Breast epithelium (tissue), 3 donors: ENCODE measurements around the gene PFKFB2.

Experiments
- POLR2AphosphoS5 ChIP-seq, 3 donors: sonication (generic); formaldehyde crosslinking; IDR thresholded peaks; one replicate each; pipeline ENCODE4 v1.6.1; 2017; ENCODE audit warnings: antibody characterized with exemption in 3 of 3
- TF ChIP-seq, protein P1 (sequence below), 3 donors: fragments of 450-650 bp; IDR thresholded peaks; one replicate each; pipeline ENCODE4 v1.5.1; 2016 to 2017; ENCODE audit warnings: antibody characterized with exemption in 3 of 3, mild to moderate bottlenecking in 3 of 3, moderate library complexity in 3 of 3

- no peak for TF ChIP-seq POLR2AphosphoS5 (IDR thresholded peaks at IDR 0.05)
- TF ChIP-seq, protein P1, sequence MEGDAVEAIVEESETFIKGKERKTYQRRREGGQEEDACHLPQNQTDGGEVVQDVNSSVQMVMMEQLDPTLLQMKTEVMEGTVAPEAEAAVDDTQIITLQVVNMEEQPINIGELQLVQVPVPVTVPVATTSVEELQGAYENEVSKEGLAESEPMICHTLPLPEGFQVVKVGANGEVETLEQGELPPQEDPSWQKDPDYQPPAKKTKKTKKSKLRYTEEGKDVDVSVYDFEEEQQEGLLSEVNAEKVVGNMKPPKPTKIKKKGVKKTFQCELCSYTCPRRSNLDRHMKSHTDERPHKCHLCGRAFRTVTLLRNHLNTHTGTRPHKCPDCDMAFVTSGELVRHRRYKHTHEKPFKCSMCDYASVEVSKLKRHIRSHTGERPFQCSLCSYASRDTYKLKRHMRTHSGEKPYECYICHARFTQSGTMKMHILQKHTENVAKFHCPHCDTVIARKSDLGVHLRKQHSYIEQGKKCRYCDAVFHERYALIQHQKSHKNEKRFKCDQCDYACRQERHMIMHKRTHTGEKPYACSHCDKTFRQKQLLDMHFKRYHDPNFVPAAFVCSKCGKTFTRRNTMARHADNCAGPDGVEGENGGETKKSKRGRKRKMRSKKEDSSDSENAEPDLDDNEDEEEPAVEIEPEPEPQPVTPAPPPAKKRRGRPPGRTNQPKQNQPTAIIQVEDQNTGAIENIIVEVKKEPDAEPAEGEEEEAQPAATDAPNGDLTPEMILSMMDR (IDR thresholded peaks at IDR 0.05): no peak
Observed at GRCh38 chr1:207070811-207071210, 17.7 kb downstream of the PFKFB2 start.
